Keratinocyte (primary cell): ENCODE measurements around the gene AGPS.

Experiments
- EZH2 ChIP-seq: IDR thresholded peaks from one replicate; pipeline ENCODE4 v1.6.1; 2012; ENCODE audit warnings: inconsistent platforms, mild to moderate bottlenecking, low read length, moderate library complexity
- TF ChIP-seq, protein P1 (sequence below), 3 experiments: IDR thresholded peaks in 1 of 3; conservative IDR thresholded peaks in 1 of 3; optimal IDR thresholded peaks in 1 of 3; 2 replicates in 2 of 3; 3 replicates in 1 of 3; pipeline versions ENCODE3 to v1.5.1; 2011; ENCODE audit warnings: low read length in 3 of 3, mild to moderate bottlenecking in 3 of 3, moderate library complexity in 2 of 3, control low read depth in 1 of 3, inconsistent platforms in 1 of 3; ENCODE audit not compliant: insufficient read depth in 2 of 3; ENCODE audit errors: extremely low read depth in 1 of 3

DNA sequence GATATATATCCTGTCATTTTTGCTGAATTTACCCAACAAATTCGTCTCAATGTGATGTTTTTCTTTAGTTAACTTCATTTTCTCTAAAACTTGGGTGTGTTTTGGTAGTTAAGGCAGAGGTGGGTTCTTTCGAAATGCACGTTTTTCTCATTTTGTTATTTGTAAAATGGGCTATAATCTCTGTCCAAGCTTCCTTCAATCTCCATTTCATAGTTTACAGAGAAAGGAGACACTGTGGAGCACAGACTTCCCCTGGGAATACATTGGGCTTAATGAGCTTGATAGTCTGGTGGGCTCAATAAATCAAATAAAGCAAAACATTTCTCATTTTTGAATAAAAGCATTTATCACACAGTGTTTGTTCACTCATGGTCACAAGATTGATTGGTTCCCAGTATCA is 145.1 kb downstream of the AGPS start:
- TF ChIP-seq, protein P1, sequence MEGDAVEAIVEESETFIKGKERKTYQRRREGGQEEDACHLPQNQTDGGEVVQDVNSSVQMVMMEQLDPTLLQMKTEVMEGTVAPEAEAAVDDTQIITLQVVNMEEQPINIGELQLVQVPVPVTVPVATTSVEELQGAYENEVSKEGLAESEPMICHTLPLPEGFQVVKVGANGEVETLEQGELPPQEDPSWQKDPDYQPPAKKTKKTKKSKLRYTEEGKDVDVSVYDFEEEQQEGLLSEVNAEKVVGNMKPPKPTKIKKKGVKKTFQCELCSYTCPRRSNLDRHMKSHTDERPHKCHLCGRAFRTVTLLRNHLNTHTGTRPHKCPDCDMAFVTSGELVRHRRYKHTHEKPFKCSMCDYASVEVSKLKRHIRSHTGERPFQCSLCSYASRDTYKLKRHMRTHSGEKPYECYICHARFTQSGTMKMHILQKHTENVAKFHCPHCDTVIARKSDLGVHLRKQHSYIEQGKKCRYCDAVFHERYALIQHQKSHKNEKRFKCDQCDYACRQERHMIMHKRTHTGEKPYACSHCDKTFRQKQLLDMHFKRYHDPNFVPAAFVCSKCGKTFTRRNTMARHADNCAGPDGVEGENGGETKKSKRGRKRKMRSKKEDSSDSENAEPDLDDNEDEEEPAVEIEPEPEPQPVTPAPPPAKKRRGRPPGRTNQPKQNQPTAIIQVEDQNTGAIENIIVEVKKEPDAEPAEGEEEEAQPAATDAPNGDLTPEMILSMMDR (optimal IDR thresholded peaks at IDR 0.05 in 1 of 3, IDR thresholded peaks at IDR 0.05 in 1 of 3, conservative IDR thresholded peaks at IDR 0.05 in 1 of 3; ENCODE audit: extremely low read depth in 1 of 3, insufficient read depth in 2 of 3, low read length in 3 of 3) = no peak
- TF ChIP-seq EZH2 = no peak
